Mesendoderm (in vitro differentiated cells): ENCODE results near the gene MEP1B.

Experiments used
- DNase-seq: peaks from one replicate; pipeline ENCODE4 v3.0.0; 2013
- H2AK5ac ChIP-seq: 2 replicates; pipeline ENCODE4 v1.6.1; 2013; ENCODE audit warnings: low read length, inconsistent platforms
- H2BK120ac ChIP-seq: 2 replicates; pipeline ENCODE4 v1.6.1; 2013; ENCODE audit warnings: low read depth, mild to moderate bottlenecking, low read length, moderate library complexity, mixed read lengths
- H2BK15ac ChIP-seq: replicated peaks from 2 replicates; pipeline ENCODE4 v1.6.1; 2013; ENCODE audit warnings: low read depth, mild to moderate bottlenecking, moderate library complexity
- H2BK5ac ChIP-seq: 2 replicates; pipeline ENCODE4 v1.6.1; 2013; ENCODE audit warnings: low read length, inconsistent platforms
- H3K18ac ChIP-seq: 2 replicates; pipeline ENCODE4 v1.6.1; 2013; ENCODE audit warnings: mild to moderate bottlenecking, low read length, mixed read lengths
- H3K23ac ChIP-seq: one replicate; pipeline ENCODE4 v1.6.1; 2013; ENCODE audit warnings: low read length
- H3K27ac ChIP-seq: 2 replicates; pipeline ENCODE4 v1.5.1; 2013; ENCODE audit warnings: low read depth, mild to moderate bottlenecking, inconsistent platforms, low read length, moderate library complexity
- H3K27me3 ChIP-seq: 2 replicates; pipeline ENCODE4 v1.6.1; 2013; ENCODE audit warnings: low read length, control low read depth, mild to moderate bottlenecking, inconsistent platforms; ENCODE audit not compliant: insufficient read depth, poor library complexity
- H3K36me3 ChIP-seq: 2 replicates; pipeline ENCODE4 v1.6.1; 2013; ENCODE audit warnings: low read length, inconsistent platforms; ENCODE audit not compliant: control insufficient read depth, insufficient read depth
- H3K4ac ChIP-seq: one replicate; pipeline ENCODE4 v1.6.1; 2013; ENCODE audit warnings: low read depth, mild to moderate bottlenecking, low read length, moderate library complexity
- H3K4me1 ChIP-seq: 2 replicates; pipeline ENCODE4 v1.6.1; 2013; ENCODE audit warnings: low read depth, low read length, inconsistent platforms; ENCODE audit not compliant: control insufficient read depth
- H3K4me2 ChIP-seq: 2 replicates; pipeline ENCODE4 v1.6.1; 2013; ENCODE audit warnings: low read length
- H3K4me3 ChIP-seq: 2 replicates; pipeline ENCODE4 v1.5.1; 2013; ENCODE audit warnings: mild to moderate bottlenecking, low read length
- H3K56ac ChIP-seq: one replicate; pipeline ENCODE4 v1.6.1; 2013; ENCODE audit warnings: low read length
- H3K79me1 ChIP-seq: 2 replicates; pipeline ENCODE4 v1.6.1; 2013; ENCODE audit warnings: low read length, inconsistent platforms
- H3K79me2 ChIP-seq: 2 replicates; pipeline ENCODE4 v1.6.1; 2013; ENCODE audit warnings: mild to moderate bottlenecking, low read length; ENCODE audit not compliant: control insufficient read depth, insufficient read depth
- H3K9ac ChIP-seq: 2 replicates; pipeline ENCODE4 v1.6.1; 2013; ENCODE audit warnings: low read length, inconsistent platforms
- H4K5ac ChIP-seq: one replicate; pipeline ENCODE4 v1.6.1; 2013; ENCODE audit warnings: low read length
- H4K8ac ChIP-seq: one replicate; pipeline ENCODE4 v1.6.1; 2013; ENCODE audit warnings: low read depth, mild to moderate bottlenecking, control low read depth, low read length, moderate library complexity
- WGBS: extraction: QIAGEN DNeasy Blood & Tissue Kit; methylation state at CpG from one replicate; pipeline ENCODE4 v1.1.7; 2013; ENCODE audit warnings: low lambda C conversion rate, missing lambda C conversion rate; ENCODE audit not compliant: insufficient coverage; ENCODE audit errors: extremely low coverage; 5-methylcytosine and 5-hydroxymethylcytosine counted together

The MEP1B gene

DNA sequence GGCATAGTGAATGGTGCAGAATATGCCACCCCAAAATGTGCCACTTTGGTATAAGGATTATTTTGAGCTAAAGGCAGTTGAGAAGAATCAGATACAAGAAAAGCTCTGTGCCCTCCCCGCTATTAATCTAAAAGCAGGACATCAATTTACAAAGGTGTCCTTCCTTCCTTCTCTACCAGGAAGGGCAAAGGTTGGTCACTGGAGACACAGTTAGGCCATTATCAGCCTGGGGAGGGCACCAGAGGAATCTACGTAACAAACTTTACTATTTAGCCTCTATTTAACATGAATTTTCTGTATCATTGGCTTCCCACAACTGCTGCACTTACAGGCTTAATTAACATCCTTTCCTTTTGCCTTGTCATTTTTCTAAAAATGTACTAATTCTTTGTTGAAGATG, 52.6 kb downstream of the MEP1B start:
- no peak overlapping the region for H3K4ac ChIP-seq
- DNase-seq = no peak
- H3K36me3 ChIP-seq = no peaks in the 10 kb centered on the region
- H2BK120ac ChIP-seq = no peak overlapping the region
- H3K4me3 ChIP-seq = no peak overlapping the region
- no peaks in the 10 kb centered on the region for H3K79me1 ChIP-seq
- no peak overlapping the region for H3K23ac ChIP-seq
- H3K4me1 ChIP-seq = no peaks in the 10 kb centered on the region
- H3K4me2 ChIP-seq = no peak overlapping the region
- no peaks in the 10 kb centered on the region for H3K79me2 ChIP-seq
- H3K9ac ChIP-seq = no peak overlapping the region
- no peak overlapping the region for H3K27ac ChIP-seq
- WGBS = no CpG with 5 or more reads among the region's 2 CpGs
- H2AK5ac ChIP-seq = no peak overlapping the region
- no peak overlapping the region for H3K18ac ChIP-seq
- no peak overlapping the region for H2BK5ac ChIP-seq
- no peak overlapping the region for H3K56ac ChIP-seq
- no peaks in the 10 kb centered on the region for H3K27me3 ChIP-seq
- no peak overlapping the region for H4K5ac ChIP-seq
- no peak overlapping the region for H2BK15ac ChIP-seq
- H4K8ac ChIP-seq = no peak overlapping the region

DNA sequence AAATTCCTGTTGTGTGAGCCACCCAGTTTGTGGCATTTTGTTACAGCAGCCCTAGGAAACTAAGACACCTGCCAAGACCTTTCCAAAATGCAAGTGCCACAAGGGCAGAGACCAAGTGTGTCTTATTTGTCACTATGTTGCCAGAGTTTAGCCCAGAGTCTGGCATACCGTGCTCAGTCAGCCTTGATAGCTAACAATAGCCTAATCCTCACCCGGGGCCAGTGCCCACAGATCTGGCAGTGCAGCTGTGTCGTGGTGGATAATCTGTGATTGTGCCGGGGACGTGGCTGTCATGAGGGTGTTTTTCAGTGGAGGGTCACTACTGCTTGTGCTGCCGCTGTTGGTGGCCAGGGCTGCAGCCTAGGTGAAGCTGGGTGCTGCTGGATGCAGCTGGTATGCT, 53.5 kb downstream of the MEP1B start:
- H3K4ac ChIP-seq = no peak overlapping the region
- no peaks in the 10 kb centered on the region for H3K4me1 ChIP-seq
- H3K4me2 ChIP-seq = no peak overlapping the region
- H3K23ac ChIP-seq = no peak overlapping the region
- H3K79me1 ChIP-seq = no peaks in the 10 kb centered on the region
- H2BK15ac ChIP-seq = no peak overlapping the region
- WGBS = no CpG with 5 or more reads among the region's 6 CpGs
- no peak overlapping the region for H2BK5ac ChIP-seq
- no peak overlapping the region for H3K9ac ChIP-seq
- H2BK120ac ChIP-seq = no peak overlapping the region
- no peak overlapping the region for H3K27ac ChIP-seq
- H4K5ac ChIP-seq = no peak overlapping the region
- no peak overlapping the region for H3K18ac ChIP-seq
- no peaks in the 10 kb centered on the region for H3K27me3 ChIP-seq
- H3K79me2 ChIP-seq = no peaks in the 10 kb centered on the region
- no peak overlapping the region for H2AK5ac ChIP-seq
- H3K36me3 ChIP-seq = no peaks in the 10 kb centered on the region
- H3K4me3 ChIP-seq = no peak overlapping the region
- no peak overlapping the region for H3K56ac ChIP-seq
- H4K8ac ChIP-seq = no peak overlapping the region
- DNase-seq = no peak

DNA sequence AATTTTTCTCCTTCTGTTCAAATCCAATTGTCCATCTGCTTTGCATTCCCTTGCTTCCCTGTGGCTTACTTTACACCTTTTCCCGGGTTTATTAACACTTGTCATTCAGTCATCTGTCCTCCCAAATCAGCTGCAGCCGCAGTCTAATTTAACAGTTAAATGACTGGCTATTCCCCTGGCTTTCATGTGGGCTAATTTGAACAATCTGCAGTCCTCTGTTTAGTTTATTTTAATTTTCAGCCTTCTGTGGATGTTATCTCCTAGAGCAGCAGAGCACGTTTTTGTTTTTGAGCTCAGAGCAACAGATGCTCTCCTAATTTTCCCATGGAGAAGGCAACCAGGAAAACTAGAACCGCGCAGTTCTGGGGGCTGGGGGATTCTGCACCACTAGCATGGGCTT, 55.0 kb downstream of the MEP1B start:
- WGBS = no CpG with 5 or more reads among the region's 5 CpGs

DNA sequence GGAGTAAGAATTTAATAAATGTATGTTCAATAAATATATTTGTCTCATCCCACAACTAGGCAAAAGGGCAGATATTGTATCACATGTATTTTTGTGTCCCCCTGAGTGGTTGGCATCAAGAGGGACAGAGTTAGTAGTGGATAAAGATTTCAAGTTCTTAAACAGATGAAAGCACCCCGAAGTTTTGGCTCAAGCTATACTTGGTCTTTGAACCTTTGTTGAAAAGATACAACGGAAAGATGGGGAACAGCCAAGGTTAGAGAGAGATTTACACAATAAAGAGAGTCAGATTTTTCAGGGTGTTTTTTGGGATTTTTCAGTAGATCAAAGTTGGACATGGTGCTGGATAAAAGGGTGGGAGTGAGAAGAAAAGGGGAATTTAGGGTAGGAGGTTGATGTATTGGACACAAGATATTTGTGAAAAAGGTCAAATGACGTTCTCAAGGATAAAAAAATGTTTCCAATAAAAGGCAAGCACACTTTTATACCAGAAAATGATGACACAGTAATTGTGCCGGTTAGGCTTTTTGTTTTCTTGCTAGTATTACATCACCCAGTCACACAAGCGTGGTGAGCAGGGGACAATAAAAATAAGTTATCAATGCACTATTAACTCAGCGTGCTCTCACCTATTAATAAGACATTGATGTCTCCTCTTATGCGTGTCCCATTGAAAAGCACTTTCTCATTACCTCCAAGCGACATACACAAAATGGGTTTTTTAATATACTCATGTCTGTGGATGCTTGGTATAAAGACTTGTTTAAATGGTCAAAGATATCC, 59.5 kb downstream of the MEP1B start:
- Histone ChIP-seq H3K27me3 (no peaks in the 10 kb centered on the region), H3K79me1 (no peaks in the 10 kb centered on the region), H3K79me2 (no peaks in the 10 kb centered on the region), H3K4me1 (no peaks in the 10 kb centered on the region), H3K4ac (no peak overlapping the region), H3K4me3 (no peak overlapping the region), H3K56ac (no peak overlapping the region), H2BK15ac (no peak overlapping the region), H4K5ac (no peak overlapping the region), H4K8ac (no peak overlapping the region), H2BK120ac (no peak overlapping the region), H3K18ac (no peak overlapping the region), H3K36me3 (no peaks in the 10 kb centered on the region), H3K4me2 (no peak overlapping the region), H3K9ac (no peak overlapping the region), H2BK5ac (no peak overlapping the region), H2AK5ac (no peak overlapping the region), H3K27ac (no peak overlapping the region), H3K23ac (no peak overlapping the region)
- 100% methylated on average over 1 of the region's 8 CpGs for WGBS
- DNase-seq = no peak

More for the DNA sequence above, 55.0 kb downstream of the MEP1B start:
- no peak overlapping the region for H2BK5ac ChIP-seq
- no peak overlapping the region for H4K5ac ChIP-seq
- H3K79me1 ChIP-seq = no peaks in the 10 kb centered on the region
- no peak overlapping the region for H3K4me2 ChIP-seq
- H3K18ac ChIP-seq = no peak overlapping the region
- no peak overlapping the region for H4K8ac ChIP-seq
- no peak overlapping the region for H3K56ac ChIP-seq
- H2BK15ac ChIP-seq = no peak overlapping the region
- no peaks in the 10 kb centered on the region for H3K36me3 ChIP-seq
- H3K79me2 ChIP-seq = no peaks in the 10 kb centered on the region
- H2AK5ac ChIP-seq = no peak overlapping the region
- no peak overlapping the region for H3K27ac ChIP-seq
- H3K27me3 ChIP-seq = no peaks in the 10 kb centered on the region
- H2BK120ac ChIP-seq = no peak overlapping the region
- no peak overlapping the region for H3K23ac ChIP-seq
- no peak overlapping the region for H3K9ac ChIP-seq
- H3K4me3 ChIP-seq = no peak overlapping the region
- no peak for DNase-seq
- H3K4ac ChIP-seq = no peak overlapping the region
- no peaks in the 10 kb centered on the region for H3K4me1 ChIP-seq

DNA sequence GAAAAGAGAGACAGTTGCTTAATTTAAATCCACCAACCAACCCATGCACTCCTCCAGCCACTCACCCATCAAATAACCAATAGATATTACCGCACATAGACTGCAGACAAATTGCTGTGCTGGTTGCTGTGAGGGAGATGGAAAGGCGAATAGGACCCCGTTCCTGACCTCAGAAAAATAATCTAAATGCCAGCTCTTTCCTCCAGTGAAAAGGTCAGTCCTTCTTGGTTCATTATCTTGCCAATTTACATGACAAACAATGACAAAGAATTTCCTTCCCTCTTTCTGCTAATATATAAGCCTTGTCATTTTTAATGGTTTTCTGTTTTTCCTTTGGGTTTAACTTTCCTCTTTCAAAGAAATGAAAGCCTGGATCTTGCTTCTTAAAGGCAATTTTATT, 61.6 kb downstream of the MEP1B start:
- no peak overlapping the region for H3K4me2 ChIP-seq
- no peak for DNase-seq
- no peaks in the 10 kb centered on the region for H3K4me1 ChIP-seq
- H2BK5ac ChIP-seq = no peak overlapping the region
- H2AK5ac ChIP-seq = no peak overlapping the region
- H2BK15ac ChIP-seq = no peak overlapping the region
- H3K27ac ChIP-seq = no peak overlapping the region
- no peak overlapping the region for H3K56ac ChIP-seq
- H3K27me3 ChIP-seq = no peaks in the 10 kb centered on the region
- H3K36me3 ChIP-seq = no peaks in the 10 kb centered on the region
- no peak overlapping the region for H3K23ac ChIP-seq
- H3K18ac ChIP-seq = no peak overlapping the region
- H3K79me2 ChIP-seq = no peaks in the 10 kb centered on the region
- no peak overlapping the region for H4K5ac ChIP-seq
- no peaks in the 10 kb centered on the region for H3K79me1 ChIP-seq
- no CpG with 5 or more reads among the region's 3 CpGs for WGBS
- H4K8ac ChIP-seq = no peak overlapping the region
- H2BK120ac ChIP-seq = no peak overlapping the region
- H3K4ac ChIP-seq = no peak overlapping the region
- no peak overlapping the region for H3K9ac ChIP-seq
- H3K4me3 ChIP-seq = no peak overlapping the region
